Measurements from ENCODE around the gene PARP16. TPM values are rescaled to one million over a fixed set of nuclear protein-coding genes. Genes with fewer than 3 reads are reported as not detected.

The PARP16 gene
- total and polyA plus RNA-seq, 4 experiments from 2014 or later: 20.8 to 27.2 (median 24.2) TPM

- Histone ChIP-seq H3K27me3 (ENCODE audit: insufficient read depth, low read length) (no peaks in the 10 kb centered on the region), H3K27ac (ENCODE audit: low read depth, low read length) (no peak overlapping the region), H3K9me3 (ENCODE audit: control insufficient read depth in 1 of 2, low read length in 2 of 2) (no peaks in the 10 kb centered on the region), H3K36me3 (ENCODE audit: insufficient read depth, low read length) (peaks cover 44% of the 10 kb centered on the region), H3K4me1 (ENCODE audit: insufficient read depth, low read length) (no peaks in the 10 kb centered on the region), H3K4me3 (ENCODE audit: low read length in 2 of 2) (no peak overlapping the region)
- DNase-seq: no peak
- H3K36me3 Mint-ChIP-seq: peaks cover 62 to 73% of the 10 kb centered on the region in 2 donors
- H3K27me3 Mint-ChIP-seq: no peaks in the 10 kb centered on the region
- intact Hi-C loops (cut with micrococcal nuclease): no loop called here
- CTCF ChIA-PET (ENCODE audit: partially characterized antibody): no interaction called here
- POLR2A ChIA-PET (ENCODE audit: partially characterized antibody): no interaction called here
- H3K27ac Mint-ChIP-seq: peak overlapping the region in 1 of 7 donors; percentile 12
- no peaks in the 10 kb centered on the region for H3K9me3 Mint-ChIP-seq
- H3K4me1 Mint-ChIP-seq: peaks cover 0 to 2% (median 0%) of the 10 kb centered on the region in 4 donors
- no peak overlapping the region for H3K4me3 Mint-ChIP-seq
Measured at GRCh38 chr15:65263313-65263712, 23.4 kb downstream of the PARP16 start.

- no peaks in the 10 kb centered on the region for H3K9me3 ChIP-seq (ENCODE audit: control insufficient read depth in 1 of 2, low read length in 2 of 2)
- no peaks in the 10 kb centered on the region for H3K4me1 ChIP-seq (ENCODE audit: insufficient read depth, low read length)
- H3K4me3 ChIP-seq (ENCODE audit: low read length in 2 of 2): no peak overlapping the region
- no peak for DNase-seq
- Mint-ChIP-seq H3K27ac (peak overlapping the region in 1 of 7 donors; percentile 18), H3K36me3 (peaks cover 67 to 77% of the 10 kb centered on the region in 2 donors), H3K4me1 (peaks cover 0 to 2% (median 0%) of the 10 kb centered on the region in 4 donors), H3K4me3 (no peak overlapping the region), H3K9me3 (no peaks in the 10 kb centered on the region), H3K27me3 (no peaks in the 10 kb centered on the region)
- no peaks in the 10 kb centered on the region for H3K27me3 ChIP-seq (ENCODE audit: insufficient read depth, low read length)
- POLR2A ChIA-PET (ENCODE audit: partially characterized antibody): no interaction called here
- H3K36me3 ChIP-seq (ENCODE audit: insufficient read depth, low read length): peaks cover 50% of the 10 kb centered on the region
- CTCF ChIA-PET (ENCODE audit: partially characterized antibody): no interaction called here
- intact Hi-C loops (cut with micrococcal nuclease): no loop called here
- H3K27ac ChIP-seq (ENCODE audit: low read depth, low read length): no peak overlapping the region
Measured at GRCh38 chr15:65260968-65261367, 25.7 kb downstream of the PARP16 start.

- H3K4me3 ChIP-seq (ENCODE audit: low read length in 2 of 2): no peak overlapping the region
- POLR2A ChIA-PET (ENCODE audit: partially characterized antibody): no interaction called here
- no peak for DNase-seq
- no peaks in the 10 kb centered on the region for H3K4me1 ChIP-seq (ENCODE audit: insufficient read depth, low read length)
- H3K27ac ChIP-seq (ENCODE audit: low read depth, low read length): no peak overlapping the region
- peaks cover 42% of the 10 kb centered on the region for H3K36me3 ChIP-seq (ENCODE audit: insufficient read depth, low read length)
- CTCF ChIA-PET (ENCODE audit: partially characterized antibody): no interaction called here
- no peaks in the 10 kb centered on the region for H3K27me3 ChIP-seq (ENCODE audit: insufficient read depth, low read length)
- H3K9me3 ChIP-seq (ENCODE audit: control insufficient read depth in 1 of 2, low read length in 2 of 2): no peaks in the 10 kb centered on the region
- H3K36me3 Mint-ChIP-seq: peaks cover 69 to 73% of the 10 kb centered on the region in 2 donors
- no peaks in the 10 kb centered on the region for H3K9me3 Mint-ChIP-seq
- peaks cover 0 to 3% (median 0%) of the 10 kb centered on the region in 4 donors for H3K4me1 Mint-ChIP-seq
- intact Hi-C loops (cut with micrococcal nuclease): no loop called here
- H3K27ac Mint-ChIP-seq: no peak overlapping the region
- no peak overlapping the region for H3K4me3 Mint-ChIP-seq
- no peaks in the 10 kb centered on the region for H3K27me3 Mint-ChIP-seq
Measured at GRCh38 chr15:65259367-65259797, 27.3 kb downstream of the PARP16 start.

GRCh38 chr15:65258375-65259262 lies 28.1 kb downstream of the PARP16 start:
- ChIA-PET CTCF (ENCODE audit: partially characterized antibody) (no interaction called here), POLR2A (ENCODE audit: partially characterized antibody) (no interaction called here)
- no peak for DNase-seq
- Mint-ChIP-seq H3K9me3 (no peaks in the 10 kb centered on the region), H3K27ac (no peak overlapping the region), H3K27me3 (no peaks in the 10 kb centered on the region), H3K4me1 (peaks cover 0 to 3% (median 0%) of the 10 kb centered on the region in 4 donors), H3K36me3 (peaks cover 68 to 69% of the 10 kb centered on the region in 2 donors), H3K4me3 (no peak overlapping the region)
- Histone ChIP-seq H3K4me1 (ENCODE audit: insufficient read depth, low read length) (no peaks in the 10 kb centered on the region), H3K36me3 (ENCODE audit: insufficient read depth, low read length) (peaks cover 42% of the 10 kb centered on the region), H3K4me3 (ENCODE audit: low read length in 2 of 2) (no peak overlapping the region), H3K9me3 (ENCODE audit: control insufficient read depth in 1 of 2, low read length in 2 of 2) (no peaks in the 10 kb centered on the region), H3K27me3 (ENCODE audit: insufficient read depth, low read length) (no peaks in the 10 kb centered on the region), H3K27ac (ENCODE audit: low read depth, low read length) (no peak overlapping the region)
- intact Hi-C loops (cut with micrococcal nuclease): no loop called here

- intact Hi-C loops (cut with micrococcal nuclease): no loop called here
- ChIA-PET CTCF (ENCODE audit: partially characterized antibody) (interaction anchor here (0.7 kb wide), 1 partner anchor 128 kb away, joined by 3 read pairs; no protein-coding TSS in a partner anchor), POLR2A (ENCODE audit: partially characterized antibody) (no interaction called here)
- peaks cover 48 to 50% of the 10 kb centered on the region in 2 donors for H3K36me3 Mint-ChIP-seq
- no peaks in the 10 kb centered on the region for H3K27me3 Mint-ChIP-seq
- no peak overlapping the region for H3K27ac ChIP-seq (ENCODE audit: low read depth, low read length)
- H3K27me3 ChIP-seq (ENCODE audit: insufficient read depth, low read length): no peaks in the 10 kb centered on the region
- no peak overlapping the region for H3K4me3 Mint-ChIP-seq
- H3K9me3 Mint-ChIP-seq: no peaks in the 10 kb centered on the region
- peaks cover 27% of the 10 kb centered on the region for H3K36me3 ChIP-seq (ENCODE audit: insufficient read depth, low read length)
- no peaks in the 10 kb centered on the region for H3K9me3 ChIP-seq (ENCODE audit: control insufficient read depth in 1 of 2, low read length in 2 of 2)
- H3K27ac Mint-ChIP-seq: peak overlapping the region in 1 of 7 donors; percentile 37
- H3K4me3 ChIP-seq (ENCODE audit: low read length in 2 of 2): no peak overlapping the region
- peaks cover 0 to 3% (median under 1%) of the 10 kb centered on the region in 4 donors for H3K4me1 Mint-ChIP-seq
- no peaks in the 10 kb centered on the region for H3K4me1 ChIP-seq (ENCODE audit: insufficient read depth, low read length)
- no peak for DNase-seq
Measured at GRCh38 chr15:65255486-65256140, 31.1 kb downstream of the PARP16 start.

- Histone ChIP-seq H3K27me3 (ENCODE audit: insufficient read depth, low read length) (no peaks in the 10 kb centered on the region), H3K36me3 (ENCODE audit: insufficient read depth, low read length) (peaks cover 18% of the 10 kb centered on the region), H3K4me1 (ENCODE audit: insufficient read depth, low read length) (no peaks in the 10 kb centered on the region), H3K4me3 (ENCODE audit: low read length in 2 of 2) (no peak overlapping the region), H3K27ac (ENCODE audit: low read depth, low read length) (no peak overlapping the region), H3K9me3 (ENCODE audit: control insufficient read depth in 1 of 2, low read length in 2 of 2) (no peaks in the 10 kb centered on the region)
- ChIA-PET POLR2A (ENCODE audit: partially characterized antibody) (no interaction called here), CTCF (ENCODE audit: partially characterized antibody) (no interaction called here)
- Mint-ChIP-seq H3K27me3 (no peaks in the 10 kb centered on the region), H3K36me3 (peaks cover 39 to 41% of the 10 kb centered on the region in 2 donors), H3K9me3 (no peaks in the 10 kb centered on the region), H3K4me1 (peaks cover 0 to 5% (median 2%) of the 10 kb centered on the region in 4 donors), H3K27ac (peak overlapping the region in 1 of 7 donors; percentile 38), H3K4me3 (no peak overlapping the region)
- DNase-seq: no peak
- intact Hi-C loops (cut with micrococcal nuclease): no loop called here
Measured at GRCh38 chr15:65254758-65255157, 31.9 kb downstream of the PARP16 start.

GRCh38 chr15:65254356-65254755 lies 32.3 kb downstream of the PARP16 start:
- no peak overlapping the region for H3K4me3 Mint-ChIP-seq
- CTCF ChIA-PET (ENCODE audit: partially characterized antibody): no interaction called here
- Histone ChIP-seq H3K27ac (ENCODE audit: low read depth, low read length) (no peak overlapping the region), H3K4me3 (ENCODE audit: low read length in 2 of 2) (no peak overlapping the region), H3K9me3 (ENCODE audit: control insufficient read depth in 1 of 2, low read length in 2 of 2) (no peaks in the 10 kb centered on the region), H3K36me3 (ENCODE audit: insufficient read depth, low read length) (peaks cover 14% of the 10 kb centered on the region), H3K4me1 (ENCODE audit: insufficient read depth, low read length) (no peaks in the 10 kb centered on the region), H3K27me3 (ENCODE audit: insufficient read depth, low read length) (no peaks in the 10 kb centered on the region)
- H3K27ac Mint-ChIP-seq: no peak overlapping the region
- no peaks in the 10 kb centered on the region for H3K27me3 Mint-ChIP-seq
- H3K36me3 Mint-ChIP-seq: peaks cover 35 to 37% of the 10 kb centered on the region in 2 donors
- POLR2A ChIA-PET (ENCODE audit: partially characterized antibody): no interaction called here
- intact Hi-C loops (cut with micrococcal nuclease): no loop called here
- DNase-seq: no peak
- peaks cover 0 to 8% (median 2%) of the 10 kb centered on the region in 4 donors for H3K4me1 Mint-ChIP-seq
- H3K9me3 Mint-ChIP-seq: no peaks in the 10 kb centered on the region
